ENCODE data around the gene NMNAT3. TPM values are rescaled to one million over a fixed set of nuclear protein-coding genes. Genes with fewer than 3 reads are reported as not detected.

Gene NMNAT3
- total and polyA plus RNA-seq, 2 experiments from 2014 or later: 8.3 to 9.2 TPM

- no peak overlapping the region for H3K27ac Mint-ChIP-seq
- H3K4me1 ChIP-seq (ENCODE audit: insufficient read depth): peaks cover 45% of the 10 kb centered on the region
- peak; percentile 61 for DNase-seq (ENCODE audit: low spot score)
- peak overlapping the region; percentile 5 for H3K4me3 ChIP-seq
- no peaks in the 10 kb centered on the region for H3K9me3 Mint-ChIP-seq
- H4K20me1 ChIP-seq (replicated peaks; ENCODE audit: insufficient read depth): 0 out of 2 replicates have a peak, but pooled peaks cover 4% of the 10 kb centered on the region
- no peak overlapping the region for H2AFZ ChIP-seq
- H3K27me3 ChIP-seq (ENCODE audit: insufficient read depth): peaks cover 18% of the 10 kb centered on the region
- H3F3A ChIP-seq (replicated peaks; ENCODE audit: low read depth): no peaks in the 10 kb centered on the region
- H3K4me3 Mint-ChIP-seq: peak overlapping the region; percentile 7; the same call in 1 of the 3 replicates
- no peak for TF ChIP-seq CTCF (conservative IDR thresholded peaks at IDR 0.05; ENCODE audit: low read depth in 2 of 2)
- TF ChIP-seq REST (IDR thresholded peaks at IDR 0.05; ENCODE audit: unreplicated experiment): no peak
- TF ChIP-seq ZNF114 (CRISPR knock-in tag; IDR thresholded peaks at IDR 0.05): no peak
- TF ChIP-seq CREB1 (CRISPR knock-in tag; IDR thresholded peaks at IDR 0.05; ENCODE audit: low read depth): 0 out of 2 replicates have a peak, but pooled peaks have one; percentile 30
- TF ChIP-seq STAT1 (IDR thresholded peaks at IDR 0.05; ENCODE audit: unreplicated experiment): no peak
- TF ChIP-seq EZH2 (IDR thresholded peaks at IDR 0.05; ENCODE audit: low read depth, unreplicated experiment): no peak
- TF ChIP-seq ETS1 (IDR thresholded peaks at IDR 0.05): no peak
- TF ChIP-seq NANOG (IDR thresholded peaks at IDR 0.05; ENCODE audit: borderline replicate concordance): no peak
- TF ChIP-seq ZNF331 (CRISPR knock-in tag; IDR thresholded peaks at IDR 0.05; ENCODE audit: low read depth): no peak
- no peak for TF ChIP-seq EZH2phosphoT487 (IDR thresholded peaks at IDR 0.05; ENCODE audit: unreplicated experiment)
- TF ChIP-seq JUNB (IDR thresholded peaks at IDR 0.05; ENCODE audit: unreplicated experiment): no peak
- TF ChIP-seq, protein P1, sequence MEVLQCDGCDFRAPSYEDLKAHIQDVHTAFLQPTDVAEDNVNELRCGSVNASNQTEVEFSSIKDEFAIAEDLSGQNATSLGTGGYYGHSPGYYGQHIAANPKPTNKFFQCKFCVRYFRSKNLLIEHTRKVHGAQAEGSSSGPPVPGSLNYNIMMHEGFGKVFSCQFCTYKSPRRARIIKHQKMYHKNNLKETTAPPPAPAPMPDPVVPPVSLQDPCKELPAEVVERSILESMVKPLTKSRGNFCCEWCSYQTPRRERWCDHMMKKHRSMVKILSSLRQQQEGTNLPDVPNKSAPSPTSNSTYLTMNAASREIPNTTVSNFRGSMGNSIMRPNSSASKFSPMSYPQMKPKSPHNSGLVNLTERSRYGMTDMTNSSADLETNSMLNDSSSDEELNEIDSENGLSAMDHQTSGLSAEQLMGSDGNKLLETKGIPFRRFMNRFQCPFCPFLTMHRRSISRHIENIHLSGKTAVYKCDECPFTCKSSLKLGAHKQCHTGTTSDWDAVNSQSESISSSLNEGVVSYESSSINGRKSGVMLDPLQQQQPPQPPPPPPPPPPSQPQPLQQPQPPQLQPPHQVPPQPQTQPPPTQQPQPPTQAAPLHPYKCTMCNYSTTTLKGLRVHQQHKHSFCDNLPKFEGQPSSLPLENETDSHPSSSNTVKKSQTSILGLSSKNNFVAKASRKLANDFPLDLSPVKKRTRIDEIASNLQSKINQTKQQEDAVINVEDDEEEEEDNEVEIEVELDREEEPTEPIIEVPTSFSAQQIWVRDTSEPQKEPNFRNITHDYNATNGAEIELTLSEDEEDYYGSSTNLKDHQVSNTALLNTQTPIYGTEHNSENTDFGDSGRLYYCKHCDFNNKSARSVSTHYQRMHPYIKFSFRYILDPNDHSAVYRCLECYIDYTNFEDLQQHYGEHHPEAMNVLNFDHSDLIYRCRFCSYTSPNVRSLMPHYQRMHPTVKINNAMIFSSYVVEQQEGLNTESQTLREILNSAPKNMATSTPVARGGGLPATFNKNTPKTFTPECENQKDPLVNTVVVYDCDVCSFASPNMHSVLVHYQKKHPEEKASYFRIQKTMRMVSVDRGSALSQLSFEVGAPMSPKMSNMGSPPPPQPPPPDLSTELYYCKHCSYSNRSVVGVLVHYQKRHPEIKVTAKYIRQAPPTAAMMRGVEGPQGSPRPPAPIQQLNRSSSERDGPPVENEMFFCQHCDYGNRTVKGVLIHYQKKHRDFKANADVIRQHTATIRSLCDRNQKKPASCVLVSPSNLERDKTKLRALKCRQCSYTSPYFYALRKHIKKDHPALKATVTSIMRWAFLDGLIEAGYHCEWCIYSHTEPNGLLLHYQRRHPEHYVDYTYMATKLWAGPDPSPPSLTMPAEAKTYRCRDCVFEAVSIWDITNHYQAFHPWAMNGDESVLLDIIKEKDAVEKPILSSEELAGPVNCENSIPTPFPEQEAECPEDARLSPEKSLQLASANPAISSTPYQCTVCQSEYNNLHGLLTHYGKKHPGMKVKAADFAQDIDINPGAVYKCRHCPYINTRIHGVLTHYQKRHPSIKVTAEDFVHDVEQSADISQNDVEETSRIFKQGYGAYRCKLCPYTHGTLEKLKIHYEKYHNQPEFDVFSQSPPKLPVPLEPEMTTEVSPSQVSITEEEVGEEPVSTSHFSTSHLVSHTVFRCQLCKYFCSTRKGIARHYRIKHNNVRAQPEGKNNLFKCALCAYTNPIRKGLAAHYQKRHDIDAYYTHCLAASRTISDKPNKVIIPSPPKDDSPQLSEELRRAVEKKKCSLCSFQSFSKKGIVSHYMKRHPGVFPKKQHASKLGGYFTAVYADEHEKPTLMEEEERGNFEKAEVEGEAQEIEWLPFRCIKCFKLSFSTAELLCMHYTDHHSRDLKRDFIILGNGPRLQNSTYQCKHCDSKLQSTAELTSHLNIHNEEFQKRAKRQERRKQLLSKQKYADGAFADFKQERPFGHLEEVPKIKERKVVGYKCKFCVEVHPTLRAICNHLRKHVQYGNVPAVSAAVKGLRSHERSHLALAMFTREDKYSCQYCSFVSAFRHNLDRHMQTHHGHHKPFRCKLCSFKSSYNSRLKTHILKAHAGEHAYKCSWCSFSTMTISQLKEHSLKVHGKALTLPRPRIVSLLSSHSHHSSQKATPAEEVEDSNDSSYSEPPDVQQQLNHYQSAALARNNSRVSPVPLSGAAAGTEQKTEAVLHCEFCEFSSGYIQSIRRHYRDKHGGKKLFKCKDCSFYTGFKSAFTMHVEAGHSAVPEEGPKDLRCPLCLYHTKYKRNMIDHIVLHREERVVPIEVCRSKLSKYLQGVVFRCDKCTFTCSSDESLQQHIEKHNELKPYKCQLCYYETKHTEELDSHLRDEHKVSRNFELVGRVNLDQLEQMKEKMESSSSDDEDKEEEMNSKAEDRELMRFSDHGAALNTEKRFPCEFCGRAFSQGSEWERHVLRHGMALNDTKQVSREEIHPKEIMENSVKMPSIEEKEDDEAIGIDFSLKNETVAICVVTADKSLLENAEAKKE (CRISPR knock-in tag; IDR thresholded peaks at IDR 0.05): 0 out of 2 replicates have a peak, but pooled peaks have one; percentile 40
- peak overlapping the region; percentile 90 for H3K4me2 ChIP-seq
- no peaks in the 10 kb centered on the region for H3K9me2 ChIP-seq (ENCODE audit: insufficient read depth)
- no peaks in the 10 kb centered on the region for H3K79me2 ChIP-seq (replicated peaks; ENCODE audit: insufficient read depth)
- H3K4me1 Mint-ChIP-seq: peaks cover 41% of the 10 kb centered on the region
- H3K27ac ChIP-seq (ENCODE audit: low read depth): no peak overlapping the region
- peaks cover 21% of the 10 kb centered on the region for H3K27me3 Mint-ChIP-seq (ENCODE audit: insufficient read depth, low read depth, poor library complexity)
- peak; percentile 49 for ATAC-seq
- H3K36me3 ChIP-seq (ENCODE audit: insufficient read depth): no peaks in the 10 kb centered on the region
- no peaks in the 10 kb centered on the region for H3K36me3 Mint-ChIP-seq (ENCODE audit: low read depth)
Observed at GRCh38 chr3:139675327-139675726, 2.4 kb downstream of the NMNAT3 start.

All from GM23338 (cell line).